Hypothalamus (tissue), 51 donors: Measurements from ENCODE around the gene RPS19.

Source experiments
- DNase-seq, 51 donors: peaks; one replicate each; lab custom pipeline; 2025; lab: John Stamatoyannopoulos, UW

RPS19 gene

DNA sequence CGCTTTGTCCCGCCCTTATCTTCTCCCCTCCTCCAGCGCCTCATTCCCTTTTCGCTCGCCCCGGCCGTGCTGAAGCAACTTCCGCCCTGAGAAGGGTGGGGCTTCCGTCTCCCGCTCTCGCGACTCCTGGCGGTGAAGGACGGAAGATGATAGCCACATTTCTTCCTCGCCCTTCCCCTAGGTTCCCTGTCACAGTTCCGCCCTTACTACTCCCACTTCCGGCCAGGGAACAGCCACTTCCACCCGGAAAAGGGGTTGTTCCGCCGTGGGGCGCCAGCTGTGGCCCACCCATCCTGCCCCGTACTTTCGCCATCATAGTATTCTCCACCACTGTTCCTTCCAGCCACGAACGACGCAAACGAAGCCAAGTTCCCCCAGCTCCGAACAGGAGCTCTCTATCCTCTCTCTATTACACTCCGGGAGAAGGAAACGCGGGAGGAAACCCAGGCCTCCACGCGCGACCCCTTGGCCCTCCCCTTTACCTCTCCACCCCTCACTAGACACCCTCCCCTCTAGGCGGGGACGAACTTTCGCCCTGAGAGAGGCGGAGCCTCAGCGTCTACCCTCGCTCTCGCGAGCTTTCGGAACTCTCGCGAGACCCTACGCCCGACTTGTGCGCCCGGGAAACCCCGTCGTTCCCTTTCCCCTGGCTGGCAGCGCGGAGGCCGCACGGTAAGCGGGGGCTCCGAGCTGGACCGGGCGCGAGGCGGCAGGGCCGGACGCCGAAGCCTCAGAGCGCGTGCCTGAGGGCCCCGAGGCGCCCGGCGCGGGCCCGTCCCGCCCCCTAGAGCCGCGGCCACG lies at the start of gene RPS19:
RPS19 (plus strand) TSS at position 638 of the 801 bp plus-strand sequence. CDS start 520 bp downstream, outside the sequence.
- DNase-seq: peak; percentile 82 to 100 (median 97)

- no peak for DNase-seq
These were observed 49.8 kb upstream of the RPS19 start for GRCh38 chr19:41810301-41810700.

GRCh38 chr19:41811036-41811435 lies 49.0 kb upstream of the RPS19 start:
- peak in 13 of 51 donors; percentile 1 to 37 (median 6) for DNase-seq

DNA sequence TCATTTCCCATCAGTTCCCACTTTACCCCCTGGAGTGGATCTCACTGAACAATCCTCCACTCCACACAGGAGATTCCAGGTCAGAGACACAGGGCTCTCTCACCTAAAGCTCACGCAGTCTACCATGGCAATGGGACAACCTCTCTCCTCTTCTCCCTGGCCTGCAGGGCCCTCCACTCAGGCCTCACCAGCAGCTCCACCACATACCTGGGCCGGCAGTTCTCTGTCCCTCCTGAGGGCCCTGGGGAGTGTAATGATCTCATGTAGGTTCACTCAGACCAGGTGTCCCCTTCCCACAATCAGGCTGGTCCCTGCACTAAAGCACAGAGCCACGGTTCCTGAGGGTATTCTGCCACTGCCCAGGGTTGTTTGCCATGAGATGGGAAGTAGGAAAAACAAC lies 48.1 kb upstream of the RPS19 start:
- DNase-seq: no peak

- no peak for DNase-seq
These were observed 46.1 kb upstream of the RPS19 start for GRCh38 chr19:41813911-41814310.

DNA sequence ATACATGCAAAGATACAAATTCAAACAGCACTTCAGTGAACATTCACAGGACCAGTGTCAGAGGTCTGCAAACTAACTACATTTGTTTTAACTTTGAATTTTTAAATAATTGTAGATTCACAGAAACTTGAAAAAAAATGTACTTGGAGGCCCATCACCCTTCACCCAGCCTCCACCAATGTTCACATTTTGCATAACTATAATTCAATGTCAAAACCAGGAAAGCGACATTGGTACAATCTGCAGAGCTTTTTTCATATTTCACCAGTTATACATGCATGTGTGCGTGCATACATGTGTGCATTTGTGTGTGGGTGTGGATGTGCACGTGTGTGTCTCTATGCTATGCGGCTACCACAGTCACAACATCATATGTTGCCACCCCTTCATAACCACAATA lies 44.8 kb upstream of the RPS19 start:
- no peak for DNase-seq

DNA sequence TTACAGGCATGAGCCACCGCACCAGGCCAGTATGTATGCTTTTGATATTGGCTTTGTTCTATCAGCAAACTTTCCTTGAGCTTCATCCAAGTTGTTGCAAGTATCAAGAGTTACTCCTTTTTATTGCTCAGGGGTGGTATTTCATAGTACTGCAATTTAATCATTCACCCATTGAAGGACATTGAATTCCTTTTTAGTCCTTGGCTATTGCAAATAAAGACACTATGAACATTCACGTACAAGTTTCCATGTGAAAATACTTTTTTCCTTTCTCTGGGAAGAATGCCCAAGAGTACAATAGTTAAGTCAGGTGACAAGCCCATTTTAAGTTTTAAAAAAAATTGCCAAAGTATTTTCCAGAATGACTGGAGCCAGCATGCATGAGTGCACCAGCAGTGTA lies 43.3 kb upstream of the RPS19 start:
- no peak for DNase-seq

GRCh38 chr19:41821003-41821735 lies 38.9 kb upstream of the RPS19 start:
- DNase-seq: peak in 8 of 51 donors; percentile 1 to 20 (median 6)

DNA sequence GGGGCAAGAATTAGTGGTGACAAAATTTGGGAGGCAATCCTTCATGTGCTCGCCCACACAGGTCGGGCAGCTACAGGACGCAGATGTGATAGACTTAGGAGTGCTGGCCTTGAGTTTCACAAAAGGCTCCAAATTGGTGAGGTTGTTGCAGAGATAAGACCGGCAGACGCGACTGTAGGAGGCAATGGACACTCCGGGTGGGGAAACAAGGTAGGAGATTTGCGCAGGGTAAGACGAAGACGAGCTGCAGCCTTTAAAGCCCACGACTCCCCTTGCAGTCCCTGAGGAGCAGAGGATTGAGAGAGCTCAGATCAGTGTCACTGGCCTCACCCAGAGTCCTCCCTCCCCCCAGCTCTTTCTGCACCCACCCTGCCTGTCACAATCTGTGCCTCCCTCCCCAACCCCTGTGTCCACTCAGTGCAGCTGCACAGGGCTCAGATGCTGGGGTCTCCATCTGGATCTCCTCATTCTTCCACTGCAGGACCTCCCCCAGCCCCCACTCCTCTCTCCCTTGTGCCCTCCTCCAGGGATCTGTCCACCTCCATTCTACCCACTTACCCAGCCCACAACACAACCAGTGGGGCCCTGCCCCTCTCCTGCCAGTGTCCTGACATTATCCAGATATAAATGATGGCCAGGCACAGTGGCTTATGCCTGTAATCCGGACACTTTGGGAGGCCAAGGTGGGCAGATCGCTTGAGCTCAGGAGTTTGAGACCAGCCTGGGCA lies 21.9 kb upstream of the RPS19 start:
- DNase-seq: no peak

- no peak for DNase-seq
These were observed 20.8 kb upstream of the RPS19 start for GRCh38 chr19:41839211-41839610.

DNA sequence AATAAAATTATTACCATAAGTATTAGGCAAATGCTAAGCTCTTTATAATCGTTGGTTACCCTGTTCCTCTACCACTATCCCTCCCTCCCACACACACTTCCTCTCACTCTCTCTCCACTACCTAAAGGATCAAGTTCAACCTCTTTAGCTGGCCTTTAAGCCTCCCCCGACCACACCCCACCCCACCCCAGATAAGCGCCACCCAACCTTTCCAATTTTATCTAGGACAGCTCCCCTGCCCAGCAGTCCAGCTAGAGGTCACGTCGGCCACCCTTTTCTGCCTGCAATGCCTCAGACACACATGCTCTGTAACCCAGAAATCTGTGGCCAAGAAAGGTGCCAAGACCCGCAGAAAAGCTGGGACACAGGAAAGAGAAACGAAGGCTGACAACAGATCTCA lies 16.7 kb upstream of the RPS19 start:
- DNase-seq: no peak

DNA sequence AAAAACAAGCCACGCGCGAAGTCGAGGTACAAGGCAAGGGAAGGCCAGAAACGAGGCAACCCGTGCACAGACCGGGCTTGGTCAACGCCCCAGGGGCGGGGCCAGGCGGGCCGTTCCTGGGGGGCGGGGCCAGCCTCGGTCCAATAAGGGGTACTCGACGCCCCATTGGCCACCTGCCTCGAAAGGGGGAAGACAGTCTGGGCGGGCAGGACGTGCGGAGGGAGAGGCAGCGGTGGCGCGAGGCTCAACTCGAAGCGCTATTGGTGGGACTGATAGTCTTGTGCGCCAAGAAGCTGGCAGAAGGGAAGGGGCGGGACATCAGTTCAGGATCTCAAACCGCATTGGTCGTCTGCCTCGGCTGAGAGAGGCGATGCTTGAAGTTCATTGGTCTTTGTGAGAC lies 15.5 kb upstream of the RPS19 start, which contains the start of gene LYPD4:
LYPD4 (minus strand) TSS at position 83 of the 400 bp plus-strand sequence. CDS start 5,398 bp downstream, outside the sequence.
- DNase-seq: no peak

DNA sequence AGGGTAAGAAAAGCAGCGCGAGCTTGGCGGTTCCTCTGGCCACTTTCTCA lies 15.2 kb upstream of the RPS19 start, which contains the start of gene DMRTC2:
DMRTC2 (plus strand) TSS at position 42 of the 50 bp plus-strand sequence. CDS start 2,387 bp downstream, outside the sequence.
- no peak for DNase-seq

DNA sequence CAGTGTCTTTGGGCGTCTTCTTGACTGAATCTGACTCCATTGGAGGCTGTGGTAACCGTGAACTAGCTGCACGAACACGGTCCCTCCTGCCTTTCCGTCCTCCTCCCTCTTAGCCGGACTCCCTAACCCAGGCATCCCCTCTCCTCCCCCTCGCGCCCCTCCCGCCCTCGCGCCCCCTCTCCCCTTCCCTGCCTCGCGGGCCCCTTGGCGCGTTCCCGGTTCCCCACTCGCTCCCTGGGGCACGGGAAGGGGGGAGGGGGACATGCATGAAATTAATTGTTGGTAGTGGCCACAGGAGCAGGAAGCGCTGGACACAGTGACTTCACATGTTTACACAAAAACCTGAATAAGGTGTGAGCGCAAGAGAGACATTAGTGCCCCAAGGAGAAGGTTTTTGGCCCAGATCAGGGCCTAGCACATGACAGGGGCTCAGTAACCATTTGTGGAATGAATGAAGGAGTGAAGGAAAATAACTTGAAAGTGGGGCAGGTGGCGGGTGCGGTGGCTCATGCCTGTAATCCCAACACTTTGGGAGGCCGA lies 14.9 kb upstream of the RPS19 start:
- DNase-seq: no peak

DNA sequence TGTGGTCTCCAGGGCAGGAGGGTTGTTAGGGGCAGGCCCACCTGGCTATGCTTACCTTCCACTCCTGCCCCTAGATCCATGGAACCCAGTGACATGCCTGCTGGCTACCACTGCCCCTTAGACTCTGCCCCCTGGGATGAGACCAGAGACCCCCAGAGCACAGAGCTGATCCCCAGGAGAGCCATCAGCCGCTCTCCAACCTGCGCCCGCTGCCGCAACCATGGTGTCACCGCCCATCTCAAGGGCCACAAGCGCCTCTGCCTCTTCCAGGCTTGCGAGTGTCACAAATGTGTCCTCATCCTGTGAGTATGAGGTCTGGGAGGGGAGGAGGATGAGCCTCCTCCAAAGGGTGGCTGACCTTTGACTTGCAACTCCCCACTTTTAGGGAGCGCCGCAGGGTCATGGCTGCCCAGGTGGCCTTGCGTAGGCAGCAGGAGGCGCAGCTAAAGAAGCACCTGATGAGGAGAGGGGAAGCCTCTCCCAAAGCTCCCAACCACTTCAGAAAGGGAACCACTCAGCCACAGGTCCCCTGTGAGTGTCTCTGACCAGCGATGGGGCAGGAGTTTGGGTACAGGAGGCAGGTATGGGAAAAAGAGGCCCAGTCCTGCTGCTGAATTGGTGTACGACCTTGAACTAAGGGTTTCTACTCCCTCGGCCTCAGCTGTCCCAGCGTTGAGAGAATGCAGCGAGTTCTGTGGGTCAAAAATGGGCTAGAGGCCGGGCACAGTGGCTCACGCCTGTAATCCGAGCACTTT lies 12.5 kb upstream of the RPS19 start:
- no peak for DNase-seq

DNA sequence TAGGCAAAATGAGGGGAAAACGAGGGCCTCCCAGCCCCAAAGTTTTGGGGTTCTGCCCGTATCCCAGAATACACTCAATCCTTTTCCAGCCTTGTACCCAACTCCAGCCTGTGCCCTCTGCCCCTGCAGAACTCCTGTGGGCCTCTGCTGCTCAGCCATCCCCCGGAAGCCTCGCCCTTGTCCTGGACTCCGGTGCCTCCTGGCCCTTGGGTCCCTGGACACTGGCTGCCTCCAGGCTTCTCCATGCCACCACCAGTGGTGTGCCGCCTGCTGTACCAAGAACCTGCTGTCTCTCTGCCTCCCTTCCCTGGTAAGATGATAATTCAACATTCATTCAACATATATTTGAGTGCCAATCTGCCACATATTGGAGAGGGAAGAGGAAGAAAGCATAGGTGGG lies 11.4 kb upstream of the RPS19 start:
- DNase-seq: no peak

DNA sequence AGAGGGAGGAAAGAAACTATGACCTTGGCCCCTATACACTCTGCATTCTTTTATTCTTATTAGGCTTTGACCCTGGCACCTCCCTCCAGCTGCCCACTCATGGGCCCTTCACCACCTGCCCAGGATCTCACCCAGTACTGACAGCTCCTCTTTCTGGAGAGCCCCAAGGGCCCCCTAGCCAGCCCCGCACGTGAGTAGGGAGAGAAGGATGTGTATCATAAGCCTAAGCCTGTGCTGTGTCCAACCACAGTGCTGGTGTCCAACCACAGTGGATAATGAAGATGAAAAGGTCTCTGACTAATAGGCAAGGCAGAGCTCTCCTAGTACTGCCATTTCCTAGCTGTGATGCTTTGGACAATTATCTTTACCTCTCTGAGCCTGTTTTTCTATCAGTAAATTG lies 11.0 kb upstream of the RPS19 start:
- DNase-seq: no peak

DNA sequence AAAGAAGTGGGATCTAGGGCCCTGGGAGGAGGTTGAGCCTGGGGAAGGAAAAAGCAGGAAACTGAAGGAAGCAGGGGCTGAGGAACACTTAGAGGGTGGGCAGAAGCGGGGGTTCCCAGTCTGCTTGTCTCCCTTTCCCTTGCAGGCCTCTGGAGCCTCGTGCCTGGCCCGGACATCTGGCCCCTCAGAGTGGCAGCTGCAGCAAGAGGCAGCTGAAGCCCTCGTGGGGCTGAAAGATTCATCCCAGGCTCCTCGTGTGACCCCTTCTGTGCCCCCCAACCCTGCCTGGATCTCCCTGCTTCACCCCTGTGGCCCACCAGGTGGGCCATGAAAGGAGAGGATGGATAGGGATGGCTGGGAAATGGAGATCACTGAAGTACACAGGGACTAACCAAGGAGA lies 9.7 kb upstream of the RPS19 start:
- DNase-seq: no peak

GRCh38 chr19:41851456-41851855 lies 8.6 kb upstream of the RPS19 start:
- no peak for DNase-seq

GRCh38 chr19:41853344-41853743 lies 6.7 kb upstream of the RPS19 start:
- DNase-seq: no peak

DNA sequence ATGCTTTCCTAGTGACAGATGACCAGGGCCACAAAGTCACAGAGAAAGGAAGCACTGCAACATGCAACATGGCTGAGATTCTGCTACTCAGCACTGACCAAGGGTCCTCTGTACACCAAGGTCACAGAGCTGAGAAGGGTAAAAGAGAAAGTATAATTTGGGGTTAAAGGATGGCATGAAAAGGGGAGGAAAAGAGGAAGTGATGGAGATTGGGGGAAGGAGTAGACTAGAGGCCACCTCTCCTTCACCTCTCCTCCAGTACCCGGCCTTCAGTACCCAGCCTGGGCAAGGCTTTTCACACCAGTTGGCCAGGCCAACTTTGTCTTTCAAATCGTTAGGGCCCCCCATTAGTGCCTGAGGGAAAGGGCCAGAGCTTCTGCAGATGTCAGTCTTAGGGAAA lies 6.3 kb upstream of the RPS19 start:
- DNase-seq: no peak
